Fibroblast of lung (primary cell): ENCODE results near the gene MOCS2.
"Not testable (repeated sequence)": the region's sequence is repeated elsewhere in the genome, so short reads cannot be mapped to it uniquely, and the experiment has no call there.

Experiments
- CTCF ChIP-seq, 2 donors: IDR thresholded peaks in 1 of 2; conservative IDR thresholded peaks in 1 of 2; 1 replicate in 1 of 2; 2 replicates in 1 of 2; pipeline ENCODE4 v1.5.1; 2011 to 2012; ENCODE audit warnings: low read length in 2 of 2, control low read depth in 1 of 2, inconsistent platforms in 1 of 2, low read depth in 1 of 2, mild to moderate bottlenecking in 1 of 2
- EZH2 ChIP-seq: IDR thresholded peaks from 2 replicates; pipeline ENCODE4 v1.5.1; 2012; ENCODE audit warnings: low read length, control low read depth, mild to moderate bottlenecking; ENCODE audit errors: missing control alignments

DNA sequence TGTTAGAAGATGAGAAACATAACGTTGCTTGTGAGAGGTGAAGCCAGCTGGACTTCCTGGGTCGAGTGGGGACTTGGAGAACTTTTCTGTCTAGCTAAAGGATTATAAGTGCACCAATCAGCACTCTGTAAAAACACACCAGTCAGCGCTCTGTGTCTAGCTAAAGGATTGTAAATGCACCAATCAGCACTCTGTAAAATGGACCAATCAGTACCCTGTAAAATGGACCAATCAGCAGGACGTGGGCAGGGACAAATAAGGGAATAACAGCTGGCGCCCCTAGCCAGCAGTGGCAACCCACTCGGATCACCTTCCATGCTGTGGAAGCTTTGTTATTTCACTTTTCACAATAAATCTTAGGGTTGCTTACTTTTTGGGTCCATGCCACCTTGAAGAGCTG is 2.8 kb upstream of the MOCS2 start:
- TF ChIP-seq EZH2; CTCF (conservative IDR thresholded peaks at IDR 0.05 in 1 of 2, IDR thresholded peaks at IDR 0.05 in 1 of 2; ENCODE audit: low read depth in 1 of 2, low read length in 2 of 2): not testable (repeated sequence)
